GM21360 (cell line): Measurements from ENCODE around the gene HEATR3.
A peak's percentile ranks its signal among the peaks of the same experiment; 100 is the strongest.
"Not testable (repeated sequence)": the region's sequence is repeated elsewhere in the genome, so short reads cannot be mapped to it uniquely, and the experiment has no call there.

Experiments
- ATAC-seq: cut with Tn5 transposase; IDR thresholded peaks from one replicate; pipeline ENCODE4 v1.9.1; 2021; ENCODE audit warnings: mild to moderate bottlenecking, moderate library complexity; ENCODE audit not compliant: unreplicated experiment

HEATR3 gene

GRCh38 chr16:50093607-50094539 is 28.1 kb downstream of the HEATR3 start:
- no peak for ATAC-seq

GRCh38 chr16:50096791-50097190 is 31.0 kb downstream of the HEATR3 start:
- ATAC-seq, result no peak

- ATAC-seq, result no peak
Measured at GRCh38 chr16:50099957-50100648, 34.3 kb downstream of the HEATR3 start.

GRCh38 chr16:50102051-50102746 is 36.4 kb downstream of the HEATR3 start:
- ATAC-seq, result peak; percentile 88

GRCh38 chr16:50103764-50104163 is 38.0 kb downstream of the HEATR3 start:
- ATAC-seq, result no peak

GRCh38 chr16:50114357-50115129 is 48.8 kb downstream of the HEATR3 start:
- ATAC-seq, result no peak

GRCh38 chr16:50120711-50121110 is 54.9 kb downstream of the HEATR3 start:
- no peak for ATAC-seq

- peak; percentile 57 for ATAC-seq
Measured at GRCh38 chr16:50121278-50121677, 55.5 kb downstream of the HEATR3 start.

- ATAC-seq, result no peak
Measured at GRCh38 chr16:50121721-50122445, 56.1 kb downstream of the HEATR3 start.

- no peak for ATAC-seq
Measured at GRCh38 chr16:50123417-50123816, 57.6 kb downstream of the HEATR3 start.

- ATAC-seq, result no peak
Measured at GRCh38 chr16:50124769-50125168, 59.0 kb downstream of the HEATR3 start.

- no peak for ATAC-seq
Measured at GRCh38 chr16:50126183-50126582, 60.4 kb downstream of the HEATR3 start.

GRCh38 chr16:50132571-50132970 is 66.8 kb downstream of the HEATR3 start:
- not testable (repeated sequence) for ATAC-seq

- no peak for ATAC-seq
Measured at GRCh38 chr16:50133214-50133613, 67.4 kb downstream of the HEATR3 start.

- no peak for ATAC-seq
Measured at GRCh38 chr16:50136399-50136798, 70.6 kb downstream of the HEATR3 start.

GRCh38 chr16:50137268-50137667 is 71.5 kb downstream of the HEATR3 start:
- ATAC-seq, result no peak

- no peak for ATAC-seq
Measured at GRCh38 chr16:50139580-50139979, 73.8 kb downstream of the HEATR3 start.

GRCh38 chr16:50144211-50144610 is 78.4 kb downstream of the HEATR3 start:
- ATAC-seq, result no peak

GRCh38 chr16:50146479-50147435 is 81.0 kb downstream of the HEATR3 start:
- no peak for ATAC-seq
